ENCODE results near the gene EEFSEC. TPM values are rescaled to one million over a fixed set of nuclear protein-coding genes. Genes with fewer than 3 reads are reported as not detected.

Gene EEFSEC
- total and polyA plus RNA-seq, 2 of the 4 experiments (the other 2 are of a cell fraction): 4.5 to 9.3 TPM

GRCh38 chr3:128337305-128337704 lies 184.0 kb downstream of the EEFSEC start:
- H4K91ac ChIP-seq (ENCODE audit: insufficient read depth, low read depth, low read length): no peak overlapping the region
- WGBS, 2 experiments (ENCODE audit: extremely low coverage in 2 of 2, insufficient read length in 1 of 2): 77% methylated on average over 6 of the region's 10 CpGs; no CpG with 5 or more reads in 1 of the 2 experiments
- no peak overlapping the region for H3K4me3 ChIP-seq (ENCODE audit: insufficient read depth, low read depth, low read length)
- no peak overlapping the region for H2BK15ac ChIP-seq (ENCODE audit: low read depth, low read length)
- H2BK5ac ChIP-seq (ENCODE audit: low read depth, low read length, poor library complexity, severe bottlenecking): no peak overlapping the region
- no peak overlapping the region for H4K5ac ChIP-seq (ENCODE audit: low read depth, low read length)
- no peak overlapping the region for H3K4me2 ChIP-seq (ENCODE audit: low read depth, low read length)
- H2BK120ac ChIP-seq (ENCODE audit: low read depth, low read length): no peak overlapping the region
- H4K8ac ChIP-seq (ENCODE audit: low read depth in 2 of 2, low read length in 2 of 2): no peak overlapping the region
- no peak overlapping the region for H3K18ac ChIP-seq (ENCODE audit: low read depth, low read length)
- 0 out of 2 replicates have a peak, but pooled peaks cover 3% of the 10 kb centered on the region for H4K20me1 ChIP-seq (ENCODE audit: insufficient read depth, low read length)
- no peaks in the 10 kb centered on the region; the same call in 1 of the 2 replicates for H3K4me1 ChIP-seq (ENCODE audit: control insufficient read depth, insufficient read depth, low read length)
- no peak overlapping the region for H3K56ac ChIP-seq (ENCODE audit: extremely low read depth, insufficient read depth, low read length)
- no peak overlapping the region for H3K27ac ChIP-seq (ENCODE audit: insufficient read depth, low read length)
- H2BK20ac ChIP-seq (ENCODE audit: low read depth, low read length): no peak overlapping the region
- TF ChIP-seq MAZ (IDR thresholded peaks at IDR 0.05; ENCODE audit: borderline replicate concordance, low read depth, low read length) (no peak), RAD21 (IDR thresholded peaks at IDR 0.05; ENCODE audit: low read length) (no peak), RFX5 (IDR thresholded peaks at IDR 0.05; ENCODE audit: low read depth, low read length) (no peak), SMC3 (IDR thresholded peaks at IDR 0.05; ENCODE audit: low read depth, low read length) (no peak), CHD1 (IDR thresholded peaks at IDR 0.05; ENCODE audit: low read depth, low read length) (no peak), BHLHE40 (IDR thresholded peaks at IDR 0.05; ENCODE audit: low read depth, low read length) (no peak), POLR2A (IDR thresholded peaks at IDR 0.05; ENCODE audit: low read depth, low read length) (no peak), FOS (IDR thresholded peaks at IDR 0.05; ENCODE audit: low read depth, low read length) (no peak), MXI1 (IDR thresholded peaks at IDR 0.05; ENCODE audit: borderline replicate concordance, low read depth, low read length) (no peak)
- ATAC-seq (ENCODE audit: low read depth): no peak
- in situ Hi-C loops (cut with MboI; ENCODE audit: low sequenced_read_pairs) (no loop called here), intact Hi-C loops (cut with micrococcal nuclease) (no loop called here), dilution Hi-C loops (cut with HindIII; ENCODE audit: low sequenced_read_pairs, unreplicated experiment) (no loop called here)
- BruUV-seq (replicated peaks): no TSS peak
- H2AK9ac ChIP-seq (replicated peaks; ENCODE audit: low read depth, low read length, poor library complexity): no peak overlapping the region
- H3K9me1 ChIP-seq (ENCODE audit: insufficient read depth, low read length): 0 out of 2 replicates have a peak, but pooled peaks cover 3% of the 10 kb centered on the region
- H3K79me1 ChIP-seq (ENCODE audit: low read depth in 1 of 2, low read length in 2 of 2): no peaks in the 10 kb centered on the region
- H3K9me3 ChIP-seq (ENCODE audit: control insufficient read depth, insufficient read depth, low read length): no peaks in the 10 kb centered on the region
- H3K23ac ChIP-seq (ENCODE audit: low read depth, low read length): no peak overlapping the region
- H3K14ac ChIP-seq (replicated peaks; ENCODE audit: low read depth, low read length): no peak overlapping the region
- peaks cover 5% of the 10 kb centered on the region for H3K36me3 ChIP-seq (ENCODE audit: control insufficient read depth, insufficient read depth, low read length)
- ChIA-PET POLR2A (ENCODE audit: unreplicated experiment) (no interaction called here), CTCF (no interaction called here)
- H2AK5ac ChIP-seq (ENCODE audit: low read depth, low read length): no peak overlapping the region
- no peak overlapping the region for H3K9ac ChIP-seq (ENCODE audit: low read depth, low read length)
- no peak overlapping the region for H3K4ac ChIP-seq (ENCODE audit: low read depth, low read length)
- H3K27me3 ChIP-seq (ENCODE audit: control insufficient read depth, insufficient read depth, low read length): no peaks in the 10 kb centered on the region; the same call in 1 of the 2 replicates
- H2AFZ ChIP-seq (replicated peaks; ENCODE audit: low read length, poor library complexity): no peak overlapping the region
- DNase-seq: no peak
